ENCODE results near the gene STRN4. TPM values are rescaled to one million over a fixed set of nuclear protein-coding genes. Genes with fewer than 3 reads are reported as not detected.
A peak's percentile ranks its signal among the peaks of the same experiment; 100 is the strongest.

Gene STRN4
- total and polyA plus RNA-seq, 4 donors: 9.5 to 29.9 (median 24.8) TPM

- peaks cover 7 to 26% (median 15%) of the 10 kb centered on the region in 4 donors for H3K4me1 ChIP-seq (ENCODE audit: control insufficient read depth in 4 of 4, insufficient read depth in 4 of 4, low read length in 3 of 4)
- TF ChIP-seq REST (IDR thresholded peaks at IDR 0.05) (no peak), MAX (IDR thresholded peaks at IDR 0.05) (no peak), CTCF (IDR thresholded peaks at IDR 0.05; ENCODE audit: low read depth, low read length, missing input control) (no peak), JUND (IDR thresholded peaks at IDR 0.05) (no peak), GABPA (IDR thresholded peaks at IDR 0.05 in 1 of 2, conservative IDR thresholded peaks at IDR 0.05 in 1 of 2) (no peak), NR2F2 (IDR thresholded peaks at IDR 0.05) (no peak), FOXA1 (IDR thresholded peaks at IDR 0.05) (no peak), EGR1 (IDR thresholded peaks at IDR 0.05; ENCODE audit: low read depth in 2 of 2) (no peak), RXRA (IDR thresholded peaks at IDR 0.05) (no peak), HNF4A (conservative IDR thresholded peaks at IDR 0.05) (no peak)
- H3K27me3 ChIP-seq (ENCODE audit: control insufficient read depth in 4 of 4, insufficient read depth in 4 of 4, low read length in 3 of 4): peaks cover 0 to 2% (median 0%) of the 10 kb centered on the region in 4 donors
- no peak overlapping the region for H3K27ac ChIP-seq (ENCODE audit: low read depth in 1 of 2, low read length in 2 of 2)
- WGBS: 64% methylated on average over 9 of the region's 9 CpGs
- no peak overlapping the region for H3K4me3 ChIP-seq (ENCODE audit: low read depth in 1 of 3, low read length in 3 of 3)
- H3K36me3 ChIP-seq (ENCODE audit: control insufficient read depth in 4 of 4, insufficient read depth in 3 of 4, low read depth in 1 of 4, low read length in 3 of 4): no peaks in the 10 kb centered on the region
- no peak for DNase-seq (ENCODE audit: low spot score)
- no peak overlapping the region for H3K9ac ChIP-seq (ENCODE audit: low read depth in 1 of 2, low read length in 2 of 2)
- H3K9me3 ChIP-seq (ENCODE audit: control insufficient read depth in 4 of 4, low read length in 3 of 4): no peaks in the 10 kb centered on the region
Observed at GRCh38 chr19:46788968-46789338, 42.7 kb upstream of the STRN4 start.

- DNase-seq (ENCODE audit: low spot score): peak; percentile 99
- Histone ChIP-seq H3K9me3 (ENCODE audit: control insufficient read depth in 4 of 4, low read length in 3 of 4) (no peaks in the 10 kb centered on the region), H3K4me1 (ENCODE audit: control insufficient read depth in 4 of 4, insufficient read depth in 4 of 4, low read length in 3 of 4) (peaks cover 7 to 28% (median 15%) of the 10 kb centered on the region in 4 donors), H3K27ac (ENCODE audit: low read depth in 1 of 2, low read length in 2 of 2) (peak within 1 kb of the TSS; percentile 63 to 76), H3K4me3 (ENCODE audit: low read depth in 1 of 3, low read length in 3 of 3) (peak within 1 kb of the TSS; percentile 50 to 64 (median 59)), H3K36me3 (ENCODE audit: control insufficient read depth in 4 of 4, insufficient read depth in 3 of 4, low read depth in 1 of 4, low read length in 3 of 4) (no peaks in the 10 kb centered on the region), H3K9ac (ENCODE audit: low read depth in 1 of 2, low read length in 2 of 2) (peak within 1 kb of the TSS; percentile 42 to 61), H3K27me3 (ENCODE audit: control insufficient read depth in 4 of 4, insufficient read depth in 4 of 4, low read length in 3 of 4) (peaks cover 0 to 2% (median 0%) of the 10 kb centered on the region in 4 donors)
- WGBS: 2% methylated on average over 46 of the region's 46 CpGs
- TF ChIP-seq EGR1 (IDR thresholded peaks at IDR 0.05; ENCODE audit: low read depth in 2 of 2) (no peak), JUND (IDR thresholded peaks at IDR 0.05) (no peak), FOXA2 (IDR thresholded peaks at IDR 0.05) (no peak), TAF1 (conservative IDR thresholded peaks at IDR 0.05) (peak; percentile 71), MAX (IDR thresholded peaks at IDR 0.05) (no peak), HNF4A (conservative IDR thresholded peaks at IDR 0.05) (no peak), NR2F2 (IDR thresholded peaks at IDR 0.05) (no peak), YY1 (IDR thresholded peaks at IDR 0.05) (no peak), FOXA1 (IDR thresholded peaks at IDR 0.05) (no peak), RAD21 (IDR thresholded peaks at IDR 0.05) (no peak), ATF3 (IDR thresholded peaks at IDR 0.05) (no peak), SP1 (IDR thresholded peaks at IDR 0.05) (peak; percentile 35), ZBTB33 (IDR thresholded peaks at IDR 0.05) (no peak), REST (IDR thresholded peaks at IDR 0.05) (no peak), HNF4G (IDR thresholded peaks at IDR 0.05) (no peak), RXRA (IDR thresholded peaks at IDR 0.05) (no peak)
Observed at GRCh38 chr19:46788262-46788967, 42.2 kb upstream of the STRN4 start, which contains the start of gene SLC1A5. TSS of gene SLC1A5 (minus strand) at chr19:46788594. CDS start at chr19:46787965, 629 bp downstream.

Measured in liver (tissue), 9 donors.